PFSK-1 (cell line): ENCODE results near the gene NTMT1.

ENCODE experiments used
- FOXP2 ChIP-seq: optimal IDR thresholded peaks from 2 replicates; pipeline ENCODE3; 2011; ENCODE audit warnings: borderline replicate concordance, control low read depth, inconsistent platforms; ENCODE audit not compliant: insufficient read depth; ENCODE audit errors: extremely low read length, extremely low read depth
- POLR2AphosphoS5 ChIP-seq: IDR thresholded peaks from 2 replicates; pipeline ENCODE4 v1.6.1; 2012; ENCODE audit warnings: low read depth, mild to moderate bottlenecking, control low read depth, low read length, moderate library complexity
- REST ChIP-seq, 2 experiments: IDR thresholded peaks; 2 replicates each; pipeline versions ENCODE4 v1.6.1 to v1.8.0; 2011 to 2012; ENCODE audit warnings: low read depth in 2 of 2, low read length in 2 of 2, control low read depth in 1 of 2, inconsistent platforms in 1 of 2, mild to moderate bottlenecking in 1 of 2, moderate library complexity in 1 of 2; ENCODE audit not compliant: insufficient read depth in 1 of 2
- SIN3A ChIP-seq: IDR thresholded peaks from 2 replicates; pipeline ENCODE4 v1.6.1; 2012; ENCODE audit warnings: mild to moderate bottlenecking, low read length, moderate library complexity, borderline replicate concordance; ENCODE audit not compliant: insufficient read depth
- TAF1 ChIP-seq: IDR thresholded peaks from 2 replicates; pipeline ENCODE4 v1.6.1; 2012; ENCODE audit warnings: low read length, control low read depth, borderline replicate concordance; ENCODE audit not compliant: insufficient read depth

- TF ChIP-seq REST (IDR thresholded peaks at IDR 0.05; ENCODE audit: insufficient read depth in 1 of 2, low read depth in 2 of 2, low read length in 2 of 2), result no peak
- no peak for TF ChIP-seq FOXP2
- TF ChIP-seq TAF1, result no peak
- no peak for TF ChIP-seq SIN3A
- no peak for TF ChIP-seq POLR2AphosphoS5
Observed at GRCh38 chr9:129640086-129640870, 14.3 kb downstream of the NTMT1 start.
